IMR-90 (cell line): ENCODE results near the gene MPST. TPM values are rescaled to one million over a fixed set of nuclear protein-coding genes. Genes with fewer than 3 reads are reported as not detected.

Experiments
- ATAC-seq: fragments of 200-7000 bp; cut with Tn5 transposase; 2 replicates; pipeline ENCODE4 v1.9.1; 2020; ENCODE audit warnings: low read depth, mild to moderate bottlenecking, moderate library complexity
- BruUV-seq: library from RNA; stranded (reverse); fragments of 400-500 nt; replicated peaks from 2 replicates; lab custom pipeline; 2021; lab: Mats Ljungman, UMichigan
- CTCF ChIA-PET: fragments of 300-600 bp; formaldehyde crosslinking; extraction: SDS; loops from one replicate; lab custom pipeline; 2021; ENCODE audit warnings: antibody characterized with exemption; lab: Yijun Ruan, JAX
- POLR2A ChIA-PET: fragments of 300-600 bp; sonication (Branson Sonifier 250); formaldehyde crosslinking; loops from one replicate; lab custom pipeline; 2022; ENCODE audit warnings: antibody characterized with exemption; ENCODE audit not compliant: unreplicated experiment; lab: Charles Lee
- DNase-seq: peaks from one replicate; pipeline ENCODE4 v3.0.0; 2013
- H2AFZ ChIP-seq: replicated peaks from 2 replicates; pipeline ENCODE3; 2013; ENCODE audit warnings: low read length, mild to moderate bottlenecking; ENCODE audit not compliant: poor library complexity
- H2AK5ac ChIP-seq: 2 replicates; pipeline ENCODE4 v1.6.1; 2013; ENCODE audit warnings: low read depth, low read length, inconsistent platforms
- H2AK9ac ChIP-seq: replicated peaks from 2 replicates; pipeline ENCODE3; 2013; ENCODE audit warnings: mild to moderate bottlenecking, low read depth, low read length, moderate library complexity; ENCODE audit not compliant: poor library complexity
- H2BK120ac ChIP-seq: 2 replicates; pipeline ENCODE4 v1.6.1; 2013; ENCODE audit warnings: low read depth, low read length, inconsistent platforms
- H2BK15ac ChIP-seq: 3 replicates; pipeline ENCODE4 v1.6.1; 2013; ENCODE audit warnings: low read depth, low read length, inconsistent platforms
- H2BK20ac ChIP-seq: 2 replicates; pipeline ENCODE4 v1.6.1; 2013; ENCODE audit warnings: low read depth, mild to moderate bottlenecking, inconsistent platforms, low read length, moderate library complexity
- H2BK5ac ChIP-seq: 2 replicates; pipeline ENCODE4 v1.6.1; 2013; ENCODE audit warnings: mild to moderate bottlenecking, low read depth, low read length, inconsistent platforms; ENCODE audit not compliant: poor library complexity, severe bottlenecking
- H3K14ac ChIP-seq: replicated peaks from 2 replicates; pipeline ENCODE4 v1.6.1; 2013; ENCODE audit warnings: low read depth, low read length, inconsistent platforms
- H3K18ac ChIP-seq: 2 replicates; pipeline ENCODE4 v1.6.1; 2013; ENCODE audit warnings: low read depth, low read length, control low read depth
- H3K23ac ChIP-seq: 2 replicates; pipeline ENCODE4 v1.6.1; 2013; ENCODE audit warnings: low read depth, low read length, inconsistent platforms
- H3K27ac ChIP-seq: 2 replicates; pipeline ENCODE4 v1.5.1; 2013; ENCODE audit warnings: mild to moderate bottlenecking, control low read depth, low read length; ENCODE audit not compliant: insufficient read depth
- H3K27me3 ChIP-seq: 2 replicates; pipeline ENCODE4 v1.6.1; 2013; ENCODE audit warnings: low read length; ENCODE audit not compliant: control insufficient read depth, insufficient read depth
- H3K36me3 ChIP-seq: 2 replicates; pipeline ENCODE4 v1.6.1; 2013; ENCODE audit warnings: low read length, mixed read lengths; ENCODE audit not compliant: control insufficient read depth, insufficient read depth
- H3K4ac ChIP-seq: 2 replicates; pipeline ENCODE4 v1.6.1; 2013; ENCODE audit warnings: low read depth, low read length, inconsistent platforms
- H3K4me1 ChIP-seq: 2 replicates; pipeline ENCODE4 v1.6.1; 2013; ENCODE audit warnings: low read length, mixed read lengths; ENCODE audit not compliant: control insufficient read depth, insufficient read depth
- H3K4me2 ChIP-seq: 2 replicates; pipeline ENCODE4 v1.6.1; 2013; ENCODE audit warnings: low read depth, mild to moderate bottlenecking, control low read depth, low read length, moderate library complexity
- H3K4me3 ChIP-seq: 2 replicates; pipeline ENCODE4 v1.5.1; 2013; ENCODE audit warnings: low read depth, mild to moderate bottlenecking, control low read depth, low read length, moderate library complexity; ENCODE audit not compliant: insufficient read depth
- H3K56ac ChIP-seq: 2 replicates; pipeline ENCODE4 v1.6.1; 2013; ENCODE audit warnings: low read length, inconsistent platforms; ENCODE audit not compliant: insufficient read depth; ENCODE audit errors: extremely low read depth
- H3K79me1 ChIP-seq, 2 experiments: 2 replicates each; pipeline ENCODE4 v1.6.1; 2013; ENCODE audit warnings: low read length in 2 of 2, inconsistent platforms in 1 of 2, low read depth in 1 of 2
- H3K9ac ChIP-seq: 2 replicates; pipeline ENCODE4 v1.6.1; 2013; ENCODE audit warnings: low read depth, low read length, control low read depth
- H3K9me1 ChIP-seq: 2 replicates; pipeline ENCODE4 v1.6.1; 2013; ENCODE audit warnings: low read length, inconsistent platforms; ENCODE audit not compliant: insufficient read depth
- H3K9me3 ChIP-seq: 2 replicates; pipeline ENCODE4 v1.6.1; 2013; ENCODE audit warnings: low read length; ENCODE audit not compliant: control insufficient read depth, insufficient read depth
- H4K20me1 ChIP-seq: 2 replicates; pipeline ENCODE4 v1.6.1; 2013; ENCODE audit warnings: low read length, inconsistent platforms; ENCODE audit not compliant: insufficient read depth
- H4K5ac ChIP-seq: 2 replicates; pipeline ENCODE4 v1.6.1; 2013; ENCODE audit warnings: mild to moderate bottlenecking, low read depth, low read length, control low read depth
- H4K8ac ChIP-seq, 2 experiments: 2 replicates each; pipeline ENCODE4 v1.6.1; 2013; ENCODE audit warnings: low read depth in 2 of 2, low read length in 2 of 2, control low read depth in 1 of 2, inconsistent platforms in 1 of 2
- H4K91ac ChIP-seq: 2 replicates; pipeline ENCODE4 v1.6.1; 2013; ENCODE audit warnings: low read depth, low read length, inconsistent platforms; ENCODE audit not compliant: insufficient read depth
- BHLHE40 ChIP-seq: fragments of 150-350 bp; IDR thresholded peaks from 2 replicates; pipeline ENCODE4 v1.6.1; 2016; ENCODE audit warnings: mild to moderate bottlenecking, low read depth, low read length
- CEBPB ChIP-seq: IDR thresholded peaks from 2 replicates; pipeline ENCODE4 v1.6.1; 2012; ENCODE audit warnings: low read depth, low read length, improper control_type of control experiment
- CHD1 ChIP-seq: IDR thresholded peaks from 2 replicates; pipeline ENCODE4 v1.6.1; 2012; ENCODE audit warnings: low read depth, low read length, improper control_type of control experiment
- CTCF ChIP-seq: conservative IDR thresholded peaks from 2 replicates; pipeline ENCODE4 v1.5.1; 2012; ENCODE audit warnings: mild to moderate bottlenecking, low read depth, low read length, improper control_type of control experiment
- FOS ChIP-seq: fragments of 150-350 bp; IDR thresholded peaks from 2 replicates; pipeline ENCODE4 v1.6.1; 2016; ENCODE audit warnings: low read depth, low read length
- MAFK ChIP-seq: IDR thresholded peaks from 2 replicates; pipeline ENCODE4 v1.6.1; 2012; ENCODE audit warnings: low read depth, low read length, improper control_type of control experiment
- NFE2L2 ChIP-seq: fragments of 150-350 bp; IDR thresholded peaks from 2 replicates; pipeline ENCODE4 v1.6.1; 2016; ENCODE audit warnings: low read depth, mild to moderate bottlenecking, low read length
- POLR2A ChIP-seq: IDR thresholded peaks from 2 replicates; pipeline ENCODE4 v1.6.1; 2012; ENCODE audit warnings: mild to moderate bottlenecking, low read depth, low read length
- RCOR1 ChIP-seq: IDR thresholded peaks from 2 replicates; pipeline ENCODE4 v1.6.1; 2012; ENCODE audit warnings: mild to moderate bottlenecking, low read length, improper control_type of control experiment; ENCODE audit not compliant: insufficient replicate concordance
- RFX5 ChIP-seq: IDR thresholded peaks from 2 replicates; pipeline ENCODE4 v1.8.0; 2012; ENCODE audit warnings: low read depth, mild to moderate bottlenecking, low read length, moderate library complexity
- SMC3 ChIP-seq: fragments of 150-350 bp; IDR thresholded peaks from 2 replicates; pipeline ENCODE4 v1.6.1; 2016; ENCODE audit warnings: low read depth, mild to moderate bottlenecking, antibody characterized with exemption, low read length, moderate library complexity
- WGBS, 2 experiments: methylation state at CpG; one replicate each; pipeline versions ENCODE4 v1.1.5 to v1.1.7; 2013; ENCODE audit warnings: missing lambda C conversion rate in 2 of 2; ENCODE audit not compliant: insufficient read length in 1 of 2; ENCODE audit errors: extremely low coverage in 2 of 2; 5-methylcytosine and 5-hydroxymethylcytosine counted together
- dilution Hi-C: fragments of 300-500 bp; cut with HindIII; formaldehyde crosslinking; loops from one replicate; pipeline ENCODE4 v1.14.3; 2018; ENCODE audit warnings: low sequenced_read_pairs; ENCODE audit not compliant: unreplicated experiment
- in situ Hi-C: fragments of 300-500 bp; cut with MboI; formaldehyde crosslinking; loops from 3 replicates; pipeline ENCODE4 v1.14.3; 2019; ENCODE audit warnings: low sequenced_read_pairs, inconsistent platforms, mixed read lengths
- intact Hi-C: fragments of 100-400 bp; cut with micrococcal nuclease; formaldehyde crosslinking; loops from 2 replicates; pipeline ENCODE4 v1.10.0; 2022
- polyA plus RNA-seq, 3 experiments: library from polyadenylated mRNA; depleted of rRNA; stranded (reverse); fragments of >200 nt; gene quantifications; 2 replicates each; pipeline ENCODE4 v1.2.3, GENCODE V29; 2012; ENCODE audit warnings: low replicate concordance in 1 of 3
- total RNA-seq: library from RNA; depleted of rRNA; stranded (reverse); fragments of >200 nt; gene quantifications from 2 replicates; pipeline ENCODE4 v1.2.3, GENCODE V29; 2012
- TF ChIP-seq, protein P1 (sequence below): fragments of 150-350 bp; IDR thresholded peaks from 2 replicates; pipeline ENCODE4 v1.6.1; 2017; ENCODE audit warnings: mild to moderate bottlenecking, antibody characterized with exemption, low read length, low read depth
- TF ChIP-seq, protein P2 (sequence below): fragments of 150-350 bp; IDR thresholded peaks from 2 replicates; pipeline ENCODE4 v1.6.1; 2016; ENCODE audit warnings: low read depth, mild to moderate bottlenecking, low read length, moderate library complexity, borderline replicate concordance

Gene MPST
- total and polyA plus RNA-seq, 2 of the 4 experiments (the other 2 are of a cell fraction): 19.2 to 43.0 TPM

- TF ChIP-seq, protein P1, sequence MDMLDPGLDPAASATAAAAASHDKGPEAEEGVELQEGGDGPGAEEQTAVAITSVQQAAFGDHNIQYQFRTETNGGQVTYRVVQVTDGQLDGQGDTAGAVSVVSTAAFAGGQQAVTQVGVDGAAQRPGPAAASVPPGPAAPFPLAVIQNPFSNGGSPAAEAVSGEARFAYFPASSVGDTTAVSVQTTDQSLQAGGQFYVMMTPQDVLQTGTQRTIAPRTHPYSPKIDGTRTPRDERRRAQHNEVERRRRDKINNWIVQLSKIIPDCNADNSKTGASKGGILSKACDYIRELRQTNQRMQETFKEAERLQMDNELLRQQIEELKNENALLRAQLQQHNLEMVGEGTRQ: no peak
- TF ChIP-seq POLR2A (no peak), CHD1 (no peak), MAFK (no peak)
These were observed 17.7 kb upstream of the MPST start (continued) for GRCh38 chr22:37001826-37002225.

DNA sequence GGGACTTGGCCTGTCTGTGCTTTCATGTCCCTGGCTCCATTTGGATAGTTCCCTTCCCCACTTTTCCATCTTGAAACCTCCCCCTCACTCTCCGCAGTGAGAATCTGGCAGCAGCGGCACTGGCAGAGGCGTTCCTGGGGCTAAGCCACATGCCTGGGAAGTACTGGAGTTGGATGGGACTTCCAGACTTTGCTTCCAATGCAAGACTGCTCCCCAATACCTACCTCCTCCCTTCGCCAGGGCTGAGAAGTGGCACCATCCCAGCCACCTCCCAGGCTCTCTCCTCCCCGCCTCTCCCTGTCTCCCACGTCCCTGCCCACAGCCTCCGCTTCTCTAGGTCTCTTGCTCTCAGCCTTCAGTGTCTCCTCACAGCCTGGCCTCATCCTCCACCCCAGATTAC is 16.9 kb upstream of the MPST start:
- 20% methylated on average over 1 of the region's 7 CpGs; no CpG with 5 or more reads in 1 of the 2 experiments for WGBS, 2 experiments
- Histone ChIP-seq H3K36me3 (no peaks in the 10 kb centered on the region), H2AK5ac (no peak overlapping the region), H3K56ac (no peak overlapping the region), H3K9ac (no peak overlapping the region), H3K14ac (no peak overlapping the region), H3K4ac (no peak overlapping the region), H3K23ac (no peak overlapping the region), H2BK15ac (no peak overlapping the region), H2BK120ac (no peak overlapping the region), H2AFZ (no peak overlapping the region), H4K8ac (no peak overlapping the region), H3K27ac (no peak overlapping the region), H3K18ac (no peak overlapping the region), H2AK9ac (no peak overlapping the region), H2BK5ac (no peak overlapping the region), H3K4me2 (no peak overlapping the region), H2BK20ac (no peak overlapping the region), H4K20me1 (no peaks in the 10 kb centered on the region; the same call in 1 of the 2 replicates), H3K79me1 (no peaks in the 10 kb centered on the region), H3K9me1 (no peaks in the 10 kb centered on the region), H3K27me3 (peaks cover 53% of the 10 kb centered on the region), H4K5ac (no peak overlapping the region), H3K9me3 (peaks cover 7% of the 10 kb centered on the region), H3K4me3 (no peak overlapping the region), H4K91ac (no peak overlapping the region), H3K4me1 (no peaks in the 10 kb centered on the region)
- CTCF ChIA-PET: no interaction called here
- POLR2A ChIA-PET: no interaction called here
- dilution Hi-C loops: no loop called here
- BruUV-seq: no TSS peak
- DNase-seq (no peak), ATAC-seq (no peak)
- intact Hi-C loops: no loop called here
- in situ Hi-C loops: no loop called here
- TF ChIP-seq, protein P1: no peak
- TF ChIP-seq BHLHE40 (no peak), RFX5 (no peak), RCOR1 (no peak), MAFK (no peak), POLR2A (no peak), CTCF (no peak), FOS (no peak), CEBPB (no peak), NFE2L2 (no peak), SMC3 (no peak), CHD1 (no peak)
- TF ChIP-seq, protein P2, sequence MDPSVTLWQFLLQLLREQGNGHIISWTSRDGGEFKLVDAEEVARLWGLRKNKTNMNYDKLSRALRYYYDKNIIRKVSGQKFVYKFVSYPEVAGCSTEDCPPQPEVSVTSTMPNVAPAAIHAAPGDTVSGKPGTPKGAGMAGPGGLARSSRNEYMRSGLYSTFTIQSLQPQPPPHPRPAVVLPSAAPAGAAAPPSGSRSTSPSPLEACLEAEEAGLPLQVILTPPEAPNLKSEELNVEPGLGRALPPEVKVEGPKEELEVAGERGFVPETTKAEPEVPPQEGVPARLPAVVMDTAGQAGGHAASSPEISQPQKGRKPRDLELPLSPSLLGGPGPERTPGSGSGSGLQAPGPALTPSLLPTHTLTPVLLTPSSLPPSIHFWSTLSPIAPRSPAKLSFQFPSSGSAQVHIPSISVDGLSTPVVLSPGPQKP: no peak
